GM21367 (cell line): ENCODE data around the gene NEMP1.
A peak's percentile ranks its signal among the peaks of the same experiment; 100 is the strongest.
"Not testable (repeated sequence)": the region's sequence is repeated elsewhere in the genome, so short reads cannot be mapped to it uniquely, and the experiment has no call there.

ENCODE experiments used
- ATAC-seq: cut with Tn5 transposase; IDR thresholded peaks from one replicate; pipeline ENCODE4 v1.9.1; 2021; ENCODE audit not compliant: unreplicated experiment

NEMP1 gene

GRCh38 chr12:57091638-57092528, 13.3 kb upstream of the NEMP1 start:
- no peak for ATAC-seq

- no peak for ATAC-seq
Measured at GRCh38 chr12:57090924-57091637, 12.5 kb upstream of the NEMP1 start.

GRCh38 chr12:57090490-57090889, 11.9 kb upstream of the NEMP1 start:
- no peak for ATAC-seq

- ATAC-seq = no peak
Measured at GRCh38 chr12:57089271-57090245, 11.0 kb upstream of the NEMP1 start.

- ATAC-seq = peak; percentile 34
Measured at GRCh38 chr12:57088354-57089270, 10.0 kb upstream of the NEMP1 start, which contains the start of gene NAB2. NAB2 (plus strand) TSS chr12:57089114; CDS start chr12:57089272, 158 bp downstream.

- peak; percentile 32 for ATAC-seq
Measured at GRCh38 chr12:57087691-57088353, 9.2 kb upstream of the NEMP1 start.

GRCh38 chr12:57087010-57087690, 8.6 kb upstream of the NEMP1 start:
- peak; percentile 29 for ATAC-seq

GRCh38 chr12:57086493-57087009, 8.0 kb upstream of the NEMP1 start:
- no peak for ATAC-seq

GRCh38 chr12:57085999-57086492, 7.5 kb upstream of the NEMP1 start:
- no peak for ATAC-seq

- ATAC-seq = no peak
Measured at GRCh38 chr12:57080855-57081254, 2.3 kb upstream of the NEMP1 start.

GRCh38 chr12:57079821-57080220, 1.2 kb upstream of the NEMP1 start:
- ATAC-seq = no peak

GRCh38 chr12:57073566-57074450, 4.8 kb downstream of the NEMP1 start:
- ATAC-seq = not testable (repeated sequence)

- ATAC-seq = no peak
Measured at GRCh38 chr12:57072661-57073060, 5.9 kb downstream of the NEMP1 start.

GRCh38 chr12:57069523-57069922, 9.1 kb downstream of the NEMP1 start:
- ATAC-seq = peak; percentile 76

GRCh38 chr12:57066245-57066644, 12.3 kb downstream of the NEMP1 start:
- no peak for ATAC-seq

GRCh38 chr12:57063991-57064685, 14.5 kb downstream of the NEMP1 start:
- ATAC-seq = peak; percentile 78

GRCh38 chr12:57058454-57058853, 20.1 kb downstream of the NEMP1 start:
- no peak for ATAC-seq
